HepG2 (cell line): ENCODE results near the gene HRC.

ENCODE experiments used
- BRCA1 ChIP-seq: sonication (generic); formaldehyde crosslinking; IDR thresholded peaks from 2 replicates; pipeline ENCODE4 v1.4.0; 2020; ENCODE audit warnings: missing genetic modification reagents
- EP300 ChIP-seq, 3 experiments: sonication (generic) in 1 of 3; formaldehyde crosslinking in 1 of 3; IDR thresholded peaks; 2 replicates each; pipeline versions ENCODE4 v1.5.1 to v1.6.1; 2011 to 2020; ENCODE audit warnings: low read depth in 2 of 3, low read length in 2 of 3, borderline replicate concordance in 1 of 3, improper control_type of control experiment in 1 of 3, mild to moderate bottlenecking in 1 of 3, missing genetic modification reagents in 1 of 3, moderate library complexity in 1 of 3
- EZH2 ChIP-seq: conservative IDR thresholded peaks from 2 replicates; pipeline ENCODE4 v1.6.1; 2012; ENCODE audit warnings: mild to moderate bottlenecking, low read depth, low read length, moderate library complexity
- FOSL2 ChIP-seq: sonication (generic); formaldehyde crosslinking; IDR thresholded peaks from 2 replicates; pipeline ENCODE4 v1.4.0; 2020; ENCODE audit warnings: missing genetic modification reagents
- POLR2AphosphoS5 ChIP-seq: IDR thresholded peaks from 2 replicates; pipeline ENCODE4 v1.6.1; 2012; ENCODE audit warnings: low read depth, low read length
- SOX5 ChIP-seq: IDR thresholded peaks from 2 replicates; pipeline ENCODE4 v1.6.1; 2016; ENCODE audit warnings: borderline replicate concordance
- TBX2 ChIP-seq: sonication (generic); formaldehyde crosslinking; IDR thresholded peaks from 2 replicates; pipeline ENCODE4 v1.5.0; 2020; ENCODE audit warnings: missing genetic modification reagents, mild to moderate bottlenecking, borderline replicate concordance
- ZBTB1 ChIP-seq: sonication (generic); formaldehyde crosslinking; IDR thresholded peaks from 2 replicates; pipeline ENCODE4 v1.4.0; 2020; ENCODE audit warnings: missing genetic modification reagents, borderline replicate concordance
- ZFP37 ChIP-seq: sonication (generic); formaldehyde crosslinking; IDR thresholded peaks from 2 replicates; pipeline ENCODE4 v1.4.0; 2020; ENCODE audit warnings: missing genetic modification reagents, borderline replicate concordance
- ZNF180 ChIP-seq: sonication (generic); formaldehyde crosslinking; IDR thresholded peaks from 2 replicates; pipeline ENCODE4 v1.4.0; 2020; ENCODE audit warnings: low read depth, missing genetic modification reagents, borderline replicate concordance
- ZNF362 ChIP-seq: sonication (generic); formaldehyde crosslinking; IDR thresholded peaks from 2 replicates; pipeline ENCODE4 v1.4.0; 2020; ENCODE audit warnings: missing genetic modification reagents, mild to moderate bottlenecking, borderline replicate concordance

GRCh38 chr19:49141352-49141751, 13.8 kb downstream of the HRC start:
- TF ChIP-seq FOSL2 (no peak), BRCA1 (CRISPR knock-in tag) (no peak), POLR2AphosphoS5 (no peak), TBX2 (no peak), ZNF362 (CRISPR knock-in tag) (no peak), ZBTB1 (CRISPR knock-in tag) (no peak), ZNF180 (CRISPR knock-in tag) (no peak), SOX5 (no peak), EP300 (IDR thresholded peaks at IDR 0.05; ENCODE audit: low read depth in 2 of 2, low read length in 2 of 2) (no peak), EP300 (CRISPR knock-in tag; IDR thresholded peaks at IDR 0.05; ENCODE audit: borderline replicate concordance) (no peak), EZH2 (no peak), ZFP37 (CRISPR knock-in tag) (no peak)
